HG02852 (cell line): ENCODE data around the gene BFAR.
"Not testable (repeated sequence)": the region's sequence is repeated elsewhere in the genome, so short reads cannot be mapped to it uniquely, and the experiment has no call there.

Experiments used
- ATAC-seq: cut with Tn5 transposase; IDR thresholded peaks from one replicate; pipeline ENCODE4 v1.9.1; 2021; ENCODE audit warnings: mild to moderate bottlenecking, moderate library complexity; ENCODE audit not compliant: unreplicated experiment

Gene BFAR, protein sequence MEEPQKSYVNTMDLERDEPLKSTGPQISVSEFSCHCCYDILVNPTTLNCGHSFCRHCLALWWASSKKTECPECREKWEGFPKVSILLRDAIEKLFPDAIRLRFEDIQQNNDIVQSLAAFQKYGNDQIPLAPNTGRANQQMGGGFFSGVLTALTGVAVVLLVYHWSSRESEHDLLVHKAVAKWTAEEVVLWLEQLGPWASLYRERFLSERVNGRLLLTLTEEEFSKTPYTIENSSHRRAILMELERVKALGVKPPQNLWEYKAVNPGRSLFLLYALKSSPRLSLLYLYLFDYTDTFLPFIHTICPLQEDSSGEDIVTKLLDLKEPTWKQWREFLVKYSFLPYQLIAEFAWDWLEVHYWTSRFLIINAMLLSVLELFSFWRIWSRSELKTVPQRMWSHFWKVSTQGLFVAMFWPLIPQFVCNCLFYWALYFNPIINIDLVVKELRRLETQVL

DNA sequence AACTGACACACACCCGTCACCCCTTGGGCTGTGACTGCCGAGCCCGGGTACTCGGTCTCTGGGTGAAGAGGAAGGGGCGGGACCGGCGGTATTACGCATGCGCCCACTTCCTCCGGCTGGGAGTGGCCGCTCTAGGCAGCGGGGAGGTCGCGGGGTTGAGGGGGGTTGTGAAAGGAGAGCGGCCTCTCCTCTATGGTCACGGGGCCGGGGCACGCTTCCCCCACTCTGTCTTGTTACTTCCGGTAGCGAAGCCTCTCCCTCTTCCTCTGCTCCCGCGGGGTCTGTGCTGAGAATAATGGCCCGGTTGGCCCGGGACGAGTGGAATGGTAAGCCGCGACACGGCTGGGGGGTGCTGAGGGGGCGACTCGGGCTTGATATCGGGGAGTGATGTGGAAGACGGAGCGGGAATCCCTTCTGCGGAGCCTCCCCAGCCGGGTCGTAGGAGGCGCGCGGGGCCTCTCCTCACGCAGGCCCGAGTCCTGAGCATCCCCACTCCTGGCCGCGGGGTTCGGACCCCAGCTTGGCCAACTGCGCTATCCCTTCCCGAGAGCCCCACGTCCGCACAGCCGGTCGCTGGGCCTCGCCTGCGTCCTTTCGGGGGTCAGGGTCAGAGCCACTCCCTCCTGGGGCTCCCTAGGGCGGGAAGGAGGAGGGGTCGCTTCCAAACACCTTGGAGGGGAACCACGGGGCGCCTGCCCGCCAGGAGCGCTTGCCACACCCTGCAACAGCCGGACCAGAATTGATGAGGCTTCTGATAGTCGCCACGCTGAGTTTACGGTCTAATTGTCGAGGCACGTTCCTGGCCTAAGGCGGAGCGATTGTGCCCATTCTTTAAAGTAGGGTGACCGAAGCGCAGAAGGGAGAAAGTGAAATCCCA is at the start of gene BFAR:
Gene BFAR (plus strand): TSS at position 259 of the 877 bp plus-strand sequence. CDS start 11,396 bp downstream, outside the sequence.
- ATAC-seq = peak; percentile 81

DNA sequence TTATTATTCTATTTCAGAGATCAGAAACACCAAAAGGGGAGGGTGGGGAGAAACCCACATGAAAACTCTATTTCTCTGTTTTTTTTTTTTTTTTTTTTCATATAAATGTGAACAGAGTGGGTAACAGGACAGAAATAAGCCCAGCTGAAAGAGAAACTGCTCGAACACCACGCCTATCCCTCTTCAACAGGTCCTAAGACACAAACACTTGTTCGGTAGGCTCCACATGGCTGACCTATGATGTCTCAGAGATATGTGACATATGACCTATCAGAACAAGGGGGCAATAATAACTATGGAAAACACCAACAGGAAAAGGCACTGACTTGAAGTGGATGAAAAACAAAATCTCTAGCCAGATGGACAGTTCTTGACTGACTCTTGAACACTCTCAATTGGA is 47.5 kb upstream of the BFAR start:
- no peak for ATAC-seq

DNA sequence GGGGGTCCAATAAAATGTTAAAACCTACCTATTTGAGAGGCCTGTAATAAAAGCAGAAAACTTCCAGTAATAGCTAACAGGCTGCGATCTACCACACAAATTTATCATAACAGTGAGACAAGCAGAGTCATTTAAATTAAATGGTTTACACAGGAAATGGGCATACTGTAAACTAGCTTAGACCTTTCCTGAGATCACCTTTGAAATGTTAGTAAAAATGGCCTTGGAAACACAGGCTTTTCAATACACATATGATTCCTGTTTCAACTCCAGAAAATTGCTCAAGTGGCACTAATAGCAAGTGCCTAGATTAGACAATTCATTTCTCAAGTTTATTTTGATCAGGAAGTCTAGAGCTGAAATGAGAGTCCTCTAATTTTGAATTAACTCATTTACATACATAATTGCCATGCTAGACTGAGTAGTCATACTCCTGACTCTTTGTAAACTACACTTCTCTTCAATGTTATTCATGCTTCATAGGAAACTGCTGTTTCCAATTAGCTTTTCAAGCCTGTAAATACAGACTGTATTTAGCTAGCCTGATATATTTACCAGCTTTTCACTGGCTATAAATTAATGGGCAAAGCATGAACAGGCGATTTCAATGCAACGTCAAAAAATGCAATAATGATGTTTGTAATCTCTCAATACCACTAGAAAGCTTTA is 46.0 kb upstream of the BFAR start:
- no peak for ATAC-seq

DNA sequence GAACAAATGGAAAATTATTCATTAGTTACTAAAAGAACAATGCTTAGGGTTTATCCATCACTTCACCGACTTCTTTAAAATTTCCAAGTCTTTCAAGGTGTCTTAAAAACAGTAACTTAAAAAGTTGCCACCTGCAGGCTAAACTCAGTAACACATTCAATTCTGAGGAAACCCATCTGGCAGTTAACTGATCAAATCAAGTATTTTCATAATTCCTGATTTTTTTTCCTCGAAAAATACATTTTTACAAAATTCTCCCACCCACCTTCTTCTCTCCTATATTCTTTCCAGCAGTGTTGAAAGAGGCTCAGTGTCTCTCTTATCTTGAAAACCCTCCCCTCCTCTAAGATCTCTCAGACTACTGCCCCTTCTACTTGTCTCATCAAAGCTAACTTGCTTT is 32.6 kb upstream of the BFAR start:
- no peak for ATAC-seq

DNA sequence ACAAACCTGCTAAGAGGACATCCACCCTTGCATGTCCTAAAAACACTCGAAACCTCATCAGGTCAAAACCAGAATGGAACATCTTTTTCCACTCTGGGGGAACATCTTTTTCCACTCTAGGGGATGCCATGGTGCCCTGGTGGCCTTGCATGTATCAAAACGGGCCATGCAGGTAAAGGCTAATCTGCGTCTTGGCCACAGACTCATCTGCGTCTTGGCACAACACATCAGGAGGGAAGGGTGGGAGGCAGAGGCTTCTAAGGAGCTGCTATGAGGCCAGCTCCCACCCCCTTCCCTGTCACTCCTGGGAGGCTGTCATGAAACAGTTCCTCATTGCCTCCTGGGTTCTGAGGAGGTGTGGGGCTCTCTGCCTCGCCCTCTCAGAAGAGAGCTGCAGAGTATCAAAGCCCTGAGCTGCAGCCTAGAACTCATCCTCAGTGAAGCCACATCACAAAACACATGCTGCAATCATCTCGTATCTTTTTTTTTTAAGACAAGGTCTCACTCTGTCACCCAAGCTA is 30.2 kb upstream of the BFAR start:
- ATAC-seq = no peak

DNA sequence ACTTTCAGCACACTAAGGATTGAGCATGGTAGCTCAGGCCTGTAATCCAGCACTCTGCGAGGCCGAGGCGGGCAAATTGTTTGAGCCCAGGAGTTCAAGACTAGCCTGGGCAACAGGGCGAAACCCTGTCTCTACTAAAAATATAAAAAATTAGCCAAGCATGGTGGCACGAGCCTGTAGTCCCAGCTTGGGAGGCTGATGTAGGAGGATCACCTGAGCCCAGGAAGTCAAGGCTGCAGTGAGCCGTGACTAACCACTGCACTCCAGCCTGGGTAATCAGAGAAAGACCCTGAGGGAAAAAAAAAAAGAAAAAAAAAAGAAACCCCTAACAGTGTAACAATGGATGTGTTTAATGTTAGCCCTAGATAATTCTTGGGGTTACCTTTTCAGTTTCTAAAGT is 26.6 kb upstream of the BFAR start:
- no peak for ATAC-seq

DNA sequence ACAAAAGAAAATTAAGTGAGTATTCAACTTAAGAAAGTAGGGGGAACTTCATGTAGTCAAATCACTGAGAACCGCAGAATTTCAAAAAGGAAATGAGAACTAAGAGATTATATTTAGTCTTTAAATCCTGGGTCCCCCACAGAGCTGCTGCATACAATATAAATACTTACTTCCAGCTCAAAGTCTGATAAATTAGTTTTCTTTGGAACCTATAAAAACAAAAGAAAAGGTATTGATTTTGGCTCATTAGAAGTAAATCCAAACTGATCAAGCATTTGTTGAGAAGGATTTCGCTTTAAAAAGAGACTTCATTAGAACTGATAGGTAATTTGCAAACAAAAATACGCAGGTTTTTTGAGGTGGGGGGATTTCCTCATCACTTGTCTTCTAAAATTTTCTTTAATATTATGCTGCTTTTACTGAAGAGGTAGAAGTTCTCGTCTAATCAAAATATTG is 24.6 kb upstream of the BFAR start:
- ATAC-seq = peak; percentile 69

DNA sequence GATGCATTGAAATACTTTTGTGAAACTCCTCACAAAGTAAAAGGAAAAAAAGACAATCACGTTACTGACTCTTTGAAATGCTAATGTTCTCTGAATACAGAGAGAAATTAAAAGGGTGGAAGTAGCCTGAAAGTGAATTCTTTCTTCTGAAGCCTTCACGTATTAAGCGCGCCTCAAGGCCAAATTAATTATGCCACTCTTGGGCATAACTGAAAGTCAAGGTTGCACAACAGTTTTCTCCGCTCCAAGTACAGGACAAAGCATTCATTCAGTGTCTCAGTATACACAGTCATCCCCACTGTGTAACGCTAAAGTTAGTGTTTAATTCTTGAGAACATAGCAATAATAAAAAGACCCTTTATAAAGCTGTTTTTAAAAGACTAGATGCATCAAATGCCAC is 24.1 kb upstream of the BFAR start:
- no peak for ATAC-seq

DNA sequence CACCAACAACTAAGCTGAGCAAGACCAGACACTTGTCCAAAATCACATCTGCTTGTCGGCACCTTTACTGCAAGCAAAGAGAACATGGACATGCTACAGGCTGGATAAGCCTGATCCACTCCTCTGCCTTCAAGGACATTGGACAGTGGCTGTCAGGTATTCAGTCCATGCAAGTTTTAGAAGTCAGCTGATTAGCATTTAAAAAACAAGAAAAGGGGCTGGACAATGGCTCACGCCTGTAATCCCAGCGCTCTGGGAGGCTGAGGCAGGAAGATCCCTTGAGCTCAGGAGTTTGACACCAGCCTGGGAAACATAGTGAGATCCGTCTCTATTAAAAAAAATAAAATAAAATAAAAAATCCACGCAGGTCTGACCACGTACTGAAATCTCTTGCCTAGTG is 23.0 kb upstream of the BFAR start:
- no peak for ATAC-seq

DNA sequence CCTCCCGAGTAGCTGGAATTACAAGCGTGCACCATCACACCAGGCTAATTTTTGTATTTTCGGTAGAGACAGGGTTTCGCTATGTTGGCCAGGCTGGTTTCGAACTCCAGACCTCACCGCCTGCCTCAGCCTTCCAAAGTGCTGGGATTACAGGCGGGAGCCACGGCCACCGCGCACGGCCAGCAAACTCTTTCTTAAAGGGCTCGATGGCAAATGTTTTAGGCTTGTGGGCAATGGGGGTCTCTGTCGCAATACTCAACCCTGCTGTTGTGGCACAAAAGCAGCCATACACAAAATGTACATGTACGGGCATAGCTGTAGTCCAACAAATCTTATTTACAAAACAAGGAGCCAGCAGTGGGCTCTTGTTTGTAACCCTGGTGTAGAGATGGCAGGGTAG is 21.1 kb upstream of the BFAR start:
- ATAC-seq = no peak

DNA sequence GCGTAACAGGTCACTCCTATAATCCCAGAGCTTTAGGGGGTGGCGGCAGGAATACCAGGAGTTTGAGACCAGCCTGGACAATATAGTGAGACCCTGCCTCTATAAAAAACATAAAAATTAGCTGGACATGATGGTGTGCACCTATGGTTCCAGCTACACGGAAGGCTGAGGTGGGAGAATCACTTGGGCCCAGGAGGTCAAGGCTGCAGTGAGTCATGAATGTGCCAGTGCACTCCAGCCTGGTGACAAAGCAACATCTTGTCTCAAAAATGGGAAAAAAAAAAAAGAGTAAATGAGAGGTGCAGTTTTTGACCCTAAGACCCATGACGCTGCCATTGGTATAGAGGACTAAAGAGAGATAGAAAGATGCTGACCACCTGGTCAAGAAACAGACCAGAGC is 18.8 kb upstream of the BFAR start:
- ATAC-seq = no peak

DNA sequence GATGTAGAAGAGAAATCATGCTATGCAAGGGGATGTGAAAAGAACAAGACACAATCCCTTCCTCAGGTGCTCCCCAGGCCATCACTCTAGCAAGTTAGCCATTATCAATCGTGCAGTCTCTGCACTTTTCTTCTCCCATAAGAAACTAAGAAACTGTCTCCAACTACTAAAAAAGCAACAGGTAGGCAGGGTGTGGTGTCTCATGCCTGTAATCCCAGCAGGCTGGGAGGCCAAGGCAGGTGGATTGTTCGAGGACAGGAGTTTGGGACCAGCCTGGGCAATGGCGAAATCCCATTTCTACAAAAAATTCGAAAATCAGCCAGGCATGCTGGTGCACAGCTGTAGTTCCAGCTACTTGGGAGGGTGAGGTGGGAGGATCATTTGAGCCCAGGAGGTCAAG is 16.5 kb upstream of the BFAR start:
- ATAC-seq = no peak

DNA sequence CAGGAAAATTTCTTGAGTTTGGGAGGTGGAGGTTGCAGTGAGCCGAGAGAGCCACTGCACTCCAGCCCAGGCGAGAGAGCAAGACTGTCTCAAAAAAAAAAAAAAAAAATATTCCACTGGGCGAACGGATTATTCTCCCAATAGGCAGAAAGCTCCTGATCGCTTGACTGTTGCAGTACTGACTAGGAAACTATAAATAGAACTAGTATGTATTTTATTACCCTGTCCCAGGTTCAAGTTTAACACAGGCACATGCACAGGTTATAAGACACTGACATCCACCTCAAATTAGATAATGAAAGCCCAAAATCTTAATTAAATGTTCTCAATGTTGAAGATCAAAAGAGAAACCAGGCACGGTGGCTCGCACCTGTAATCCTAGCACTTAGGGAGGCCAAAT is 14.2 kb upstream of the BFAR start:
- no peak for ATAC-seq

DNA sequence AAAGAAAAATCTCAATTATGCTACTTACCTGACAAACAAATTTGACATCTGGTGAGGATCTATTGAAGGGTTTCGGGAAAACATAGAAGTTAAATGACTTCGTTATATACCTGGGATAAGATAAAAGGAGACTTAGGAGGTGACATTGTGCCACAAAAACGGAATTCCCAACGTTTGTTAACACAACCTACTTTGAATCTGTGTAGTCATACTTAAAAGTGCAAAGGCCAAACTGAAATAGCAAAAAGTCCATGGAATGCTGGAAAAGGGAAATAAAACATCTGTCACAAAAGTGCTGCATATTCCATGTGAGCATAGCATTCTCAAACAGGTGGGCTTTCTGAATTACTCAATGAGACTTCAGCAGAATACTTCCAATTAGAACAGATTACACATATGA is 5.7 kb upstream of the BFAR start:
- no peak for ATAC-seq

DNA sequence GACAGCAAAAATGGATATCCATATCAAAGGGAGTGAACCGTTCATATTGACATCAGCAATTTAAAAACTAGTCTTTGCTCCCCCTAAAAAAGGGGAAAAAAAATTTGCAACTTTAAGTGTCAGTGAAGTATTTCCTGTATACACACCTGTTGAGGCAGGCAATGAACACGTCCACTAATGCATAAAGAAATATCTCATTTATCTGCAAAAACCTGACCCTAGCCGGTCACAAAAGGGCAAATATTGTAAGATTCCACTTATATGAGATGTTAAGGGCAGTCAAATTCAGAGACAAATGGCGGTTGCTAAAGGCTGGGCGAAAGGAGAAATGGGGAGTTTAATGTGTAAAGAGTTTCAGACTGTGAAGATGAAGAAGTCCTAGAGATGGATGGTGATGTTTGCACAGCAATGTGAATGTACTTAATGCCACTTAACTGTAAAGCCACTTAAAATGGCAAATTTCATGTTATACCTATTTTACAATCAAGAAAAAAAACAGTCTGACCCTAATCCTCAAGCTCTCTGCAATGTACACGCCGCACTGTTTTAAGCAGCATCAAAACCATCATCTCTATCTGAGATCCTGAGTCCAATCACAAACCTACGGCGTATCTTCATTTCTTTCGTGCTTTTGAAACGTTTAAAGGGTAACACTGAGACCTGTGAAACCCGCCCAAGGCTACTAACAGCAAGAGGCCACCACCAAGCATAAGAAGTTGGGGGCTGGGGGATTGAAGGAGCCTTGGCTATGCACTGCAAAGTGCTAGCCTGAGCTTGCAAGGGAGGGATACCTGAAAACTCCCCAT is 3.7 kb upstream of the BFAR start:
- ATAC-seq = no peak

DNA sequence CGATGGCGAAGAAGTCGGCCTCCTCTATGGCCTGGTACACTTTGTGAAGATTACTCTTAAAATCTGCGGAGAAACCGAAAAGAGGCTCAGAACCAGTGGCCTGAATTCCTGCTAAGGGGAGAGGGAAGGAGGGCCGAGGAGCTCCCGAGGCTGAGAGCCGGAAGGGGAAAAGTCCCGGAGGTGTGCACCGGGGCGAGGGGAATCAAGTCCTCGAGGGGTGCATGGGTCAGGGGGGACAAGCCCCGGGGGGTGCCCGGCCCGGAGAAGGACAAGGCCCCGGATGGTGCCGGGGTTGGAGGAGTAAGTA is 3.2 kb upstream of the BFAR start:
- ATAC-seq = no peak

DNA sequence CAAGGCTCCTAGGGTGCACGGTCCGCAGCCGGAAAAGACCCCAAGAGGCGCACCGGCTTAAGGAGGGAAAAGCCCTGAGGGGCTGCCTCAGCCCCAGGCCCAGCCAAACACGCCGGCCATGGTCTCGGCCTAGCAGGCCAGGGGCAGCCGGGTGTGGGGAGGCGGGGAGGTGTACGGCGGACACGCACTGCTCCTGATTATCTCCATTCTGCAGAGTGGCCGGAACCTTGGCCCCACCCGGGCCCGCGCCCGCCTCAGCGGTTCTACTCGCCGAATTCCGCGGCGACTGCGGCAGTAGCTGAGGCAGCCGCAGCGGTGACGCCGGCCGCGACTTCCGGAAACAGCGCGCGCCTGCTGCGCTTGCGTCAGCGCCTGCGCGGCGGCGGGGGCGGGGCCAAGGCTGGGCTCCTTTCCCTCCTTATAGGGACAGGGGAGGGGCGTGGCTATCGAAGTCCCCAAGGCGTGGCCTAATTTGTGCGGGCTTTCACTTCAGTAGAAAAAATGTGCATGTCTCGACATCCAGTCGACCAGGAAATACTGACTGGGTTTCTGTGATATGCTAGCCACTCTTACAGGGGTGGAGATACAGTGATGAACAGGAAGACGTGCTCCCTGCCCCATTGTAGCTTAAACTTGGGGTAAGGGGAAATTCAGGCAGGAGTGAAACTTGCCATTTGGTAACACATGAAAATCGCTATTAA is 2.7 kb upstream of the BFAR start, which contains the start of gene PARN:
Gene PARN (minus strand): TSS at position 342 of the 701 bp plus-strand sequence. CDS start 135 bp downstream, at position 207.
- ATAC-seq = peak; percentile 46

DNA sequence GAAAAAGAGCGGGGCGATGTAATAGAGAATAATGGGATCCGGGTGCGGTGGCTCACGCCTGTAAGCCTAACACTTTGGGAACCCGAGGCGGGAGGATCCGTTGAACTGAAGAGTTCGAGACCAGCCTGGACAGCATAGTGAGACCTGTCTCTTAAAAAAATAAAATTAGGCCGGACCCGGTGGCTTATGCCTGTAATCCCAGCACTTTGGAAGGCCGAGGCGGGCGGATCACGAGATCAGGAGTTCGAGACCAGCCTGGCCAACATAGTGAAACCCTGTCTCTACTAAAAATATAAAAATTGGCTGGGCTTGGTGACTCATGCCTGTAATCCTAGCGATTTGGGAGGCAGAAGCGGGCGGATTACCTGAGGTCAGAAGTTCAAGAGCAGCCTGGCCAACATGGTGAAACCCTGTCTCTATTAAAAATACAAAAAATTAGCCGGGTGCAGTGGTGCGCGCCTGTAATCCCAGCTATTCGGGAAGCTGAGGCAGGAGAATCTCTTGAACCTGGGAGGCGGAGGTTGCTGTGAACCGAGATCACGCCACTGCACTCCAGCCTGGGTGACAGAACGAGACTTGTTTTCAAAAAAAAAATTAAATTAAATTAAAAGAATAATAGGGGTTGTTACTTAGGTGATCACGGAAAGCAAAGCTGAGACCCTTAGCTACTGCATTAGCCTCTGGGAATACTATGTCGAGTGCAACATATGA is 2.0 kb upstream of the BFAR start:
- ATAC-seq = not testable (repeated sequence)

DNA sequence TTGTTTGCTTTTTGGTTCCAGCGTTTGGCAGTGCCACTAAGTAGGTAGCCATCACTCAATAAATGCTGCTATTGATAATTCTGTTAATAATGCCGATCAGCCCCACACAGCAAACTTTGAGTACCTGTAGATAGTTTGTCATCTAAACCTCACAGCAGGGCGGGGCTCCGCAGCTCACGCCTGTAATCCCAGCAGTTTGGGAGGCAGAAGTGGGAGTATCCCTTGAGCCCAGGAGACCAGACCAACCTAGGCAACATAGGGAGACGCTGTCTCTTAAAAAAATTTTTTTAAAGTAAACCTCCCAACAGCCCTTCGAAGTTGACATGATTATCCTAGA is 1.6 kb downstream of the BFAR start:
- no peak for ATAC-seq
